ENCODE data around the gene NOS1AP. TPM values are rescaled to one million over a fixed set of nuclear protein-coding genes. Genes with fewer than 3 reads are reported as not detected.

NOS1AP gene
- total RNA-seq, 1 donor from 2014 or later, result 4.5 TPM

GRCh38 chr1:162357681-162358266 lies 288.3 kb downstream of the NOS1AP start:
- Mint-ChIP-seq H3K4me1 (ENCODE audit: low read depth) (peaks cover 7% of the 10 kb centered on the region), H3K27ac (ENCODE audit: unreplicated experiment) (no peak overlapping the region), H3K27me3 (ENCODE audit: low read depth) (no peaks in the 10 kb centered on the region), H3K4me3 (ENCODE audit: unreplicated experiment) (no peak overlapping the region), H3K9me3 (ENCODE audit: low read depth) (no peaks in the 10 kb centered on the region), H3K36me3 (ENCODE audit: low read depth) (peaks cover 17% of the 10 kb centered on the region)
- no peak for DNase-seq (ENCODE audit: low spot score)
- TF ChIP-seq, protein P1, sequence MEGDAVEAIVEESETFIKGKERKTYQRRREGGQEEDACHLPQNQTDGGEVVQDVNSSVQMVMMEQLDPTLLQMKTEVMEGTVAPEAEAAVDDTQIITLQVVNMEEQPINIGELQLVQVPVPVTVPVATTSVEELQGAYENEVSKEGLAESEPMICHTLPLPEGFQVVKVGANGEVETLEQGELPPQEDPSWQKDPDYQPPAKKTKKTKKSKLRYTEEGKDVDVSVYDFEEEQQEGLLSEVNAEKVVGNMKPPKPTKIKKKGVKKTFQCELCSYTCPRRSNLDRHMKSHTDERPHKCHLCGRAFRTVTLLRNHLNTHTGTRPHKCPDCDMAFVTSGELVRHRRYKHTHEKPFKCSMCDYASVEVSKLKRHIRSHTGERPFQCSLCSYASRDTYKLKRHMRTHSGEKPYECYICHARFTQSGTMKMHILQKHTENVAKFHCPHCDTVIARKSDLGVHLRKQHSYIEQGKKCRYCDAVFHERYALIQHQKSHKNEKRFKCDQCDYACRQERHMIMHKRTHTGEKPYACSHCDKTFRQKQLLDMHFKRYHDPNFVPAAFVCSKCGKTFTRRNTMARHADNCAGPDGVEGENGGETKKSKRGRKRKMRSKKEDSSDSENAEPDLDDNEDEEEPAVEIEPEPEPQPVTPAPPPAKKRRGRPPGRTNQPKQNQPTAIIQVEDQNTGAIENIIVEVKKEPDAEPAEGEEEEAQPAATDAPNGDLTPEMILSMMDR (IDR thresholded peaks at IDR 0.05), result peak; percentile 64

DNA sequence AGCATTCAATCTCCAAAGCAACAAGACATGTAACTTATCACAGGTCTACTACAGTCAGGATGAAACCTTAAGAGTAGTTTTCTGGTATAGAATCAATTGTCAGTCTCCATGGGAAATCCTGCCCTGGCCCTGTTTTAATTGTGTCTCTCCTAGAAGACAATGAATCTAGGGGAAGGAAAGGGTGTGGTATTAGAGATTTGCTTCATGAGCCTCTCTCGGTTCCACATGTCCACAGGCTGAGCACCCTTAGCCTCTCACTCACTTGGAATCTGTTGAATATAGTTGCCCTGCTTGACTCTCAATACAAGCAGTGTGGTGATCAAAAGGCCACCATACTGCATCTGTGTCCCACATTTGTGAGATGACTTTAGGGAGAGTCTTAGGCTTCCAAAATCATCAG lies 289.4 kb downstream of the NOS1AP start:
- peaks cover 7% of the 10 kb centered on the region for H3K4me1 Mint-ChIP-seq (ENCODE audit: low read depth)
- no peaks in the 10 kb centered on the region for H3K27me3 Mint-ChIP-seq (ENCODE audit: low read depth)
- H3K4me3 Mint-ChIP-seq (ENCODE audit: unreplicated experiment), result no peak overlapping the region
- peaks cover 17% of the 10 kb centered on the region for H3K36me3 Mint-ChIP-seq (ENCODE audit: low read depth)
- DNase-seq (ENCODE audit: low spot score), result no peak
- no peaks in the 10 kb centered on the region for H3K9me3 Mint-ChIP-seq (ENCODE audit: low read depth)
- TF ChIP-seq, protein P1 (IDR thresholded peaks at IDR 0.05), result no peak
- H3K27ac Mint-ChIP-seq (ENCODE audit: unreplicated experiment), result no peak overlapping the region

DNA sequence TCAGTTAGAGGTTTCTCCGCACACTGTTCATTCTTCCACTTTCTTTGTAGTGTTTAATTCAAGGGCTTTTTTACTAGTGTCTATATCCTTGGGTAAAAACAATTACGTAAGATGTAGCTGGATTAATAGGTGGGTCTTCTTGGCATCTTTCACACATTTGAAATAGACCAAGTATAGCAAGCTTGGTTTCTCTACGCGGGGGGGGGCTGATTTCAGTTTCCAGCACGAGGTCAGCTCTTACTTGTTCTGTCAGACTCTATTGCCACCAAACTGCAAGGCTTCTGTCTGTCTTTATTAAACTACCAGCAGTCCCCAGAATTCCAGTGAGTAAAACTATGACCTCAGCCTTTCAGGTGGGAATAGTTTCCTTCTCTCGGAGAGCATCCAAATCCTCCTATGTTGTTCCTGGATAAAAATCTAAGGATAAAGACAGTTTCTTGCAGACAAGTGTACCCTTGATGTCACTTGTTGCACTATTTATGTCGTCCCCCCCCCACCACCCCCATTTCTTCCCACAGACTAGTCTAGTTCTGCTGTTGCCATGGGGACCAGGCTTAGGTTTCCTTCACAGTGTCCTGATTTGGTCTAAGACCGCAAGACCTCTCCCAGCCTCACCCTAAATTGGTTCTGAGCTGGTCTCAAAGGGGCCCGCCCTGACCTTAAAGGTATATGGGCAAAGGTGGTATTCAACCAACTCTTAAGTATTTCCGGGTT lies 290.2 kb downstream of the NOS1AP start:
- Mint-ChIP-seq H3K27me3 (ENCODE audit: low read depth) (no peaks in the 10 kb centered on the region), H3K27ac (ENCODE audit: unreplicated experiment) (no peak overlapping the region), H3K4me3 (ENCODE audit: unreplicated experiment) (no peak overlapping the region), H3K4me1 (ENCODE audit: low read depth) (peaks cover 12% of the 10 kb centered on the region), H3K9me3 (ENCODE audit: low read depth) (no peaks in the 10 kb centered on the region), H3K36me3 (ENCODE audit: low read depth) (peaks cover 17% of the 10 kb centered on the region)
- DNase-seq (ENCODE audit: low spot score), result no peak
- TF ChIP-seq, protein P1 (IDR thresholded peaks at IDR 0.05), result no peak

DNA sequence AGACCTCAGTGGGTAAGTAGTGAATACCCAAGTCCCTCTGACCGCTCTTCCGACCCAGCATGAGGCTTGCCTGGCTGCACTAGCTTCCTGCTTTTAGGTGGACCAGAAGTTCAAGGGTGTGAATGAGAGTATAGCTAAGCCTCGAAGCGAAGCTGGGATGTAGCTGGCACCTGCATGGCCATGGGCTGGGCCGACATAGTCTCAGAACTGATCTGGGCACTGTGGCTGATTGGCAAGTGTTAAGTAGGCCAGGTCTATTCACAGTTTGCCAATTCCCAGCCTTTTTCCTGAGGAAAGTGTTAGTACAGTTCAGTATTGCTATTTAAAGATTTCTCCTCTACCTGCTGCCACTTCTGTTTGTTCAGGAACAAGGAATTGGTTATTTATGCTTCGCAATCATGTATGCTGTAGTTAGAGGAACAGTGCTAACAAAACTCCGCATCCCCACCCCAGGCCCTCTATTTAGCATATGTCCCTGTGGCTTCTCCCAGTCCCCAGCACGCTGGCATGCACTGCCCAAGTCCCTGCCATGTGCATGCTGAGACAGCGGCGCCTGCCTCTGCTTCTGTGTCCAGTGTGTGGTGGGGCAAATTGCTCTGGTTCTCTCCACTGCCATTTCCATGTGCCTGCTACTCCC lies 290.9 kb downstream of the NOS1AP start:
- no peak for DNase-seq (ENCODE audit: low spot score)
- H3K27ac Mint-ChIP-seq (ENCODE audit: unreplicated experiment), result no peak overlapping the region
- H3K4me1 Mint-ChIP-seq (ENCODE audit: low read depth), result peaks cover 12% of the 10 kb centered on the region
- no peaks in the 10 kb centered on the region for H3K9me3 Mint-ChIP-seq (ENCODE audit: low read depth)
- no peak overlapping the region for H3K4me3 Mint-ChIP-seq (ENCODE audit: unreplicated experiment)
- H3K27me3 Mint-ChIP-seq (ENCODE audit: low read depth), result no peaks in the 10 kb centered on the region
- peaks cover 14% of the 10 kb centered on the region for H3K36me3 Mint-ChIP-seq (ENCODE audit: low read depth)
- TF ChIP-seq, protein P1 (IDR thresholded peaks at IDR 0.05), result no peak

DNA sequence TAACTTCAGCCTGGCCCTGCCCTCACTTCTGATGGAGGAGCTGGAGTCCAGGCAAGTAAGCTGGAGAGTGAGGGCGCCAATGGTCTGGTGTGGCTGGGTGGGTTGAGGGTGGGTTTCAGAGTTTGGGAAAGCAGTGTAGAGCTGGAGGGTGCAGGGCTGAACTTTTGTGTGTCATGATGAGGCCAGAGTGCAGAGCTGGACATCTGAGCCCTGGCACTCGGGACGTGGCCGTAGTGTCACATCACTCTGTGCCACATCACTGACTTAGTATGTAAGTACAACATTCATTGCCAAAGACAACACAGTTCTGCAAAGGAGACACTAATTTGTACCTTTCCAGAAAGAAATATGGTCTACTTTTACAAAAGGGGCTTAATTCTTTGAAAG lies 291.4 kb downstream of the NOS1AP start:
- peak overlapping the region; percentile 5 for H3K27ac Mint-ChIP-seq (ENCODE audit: unreplicated experiment)
- TF ChIP-seq, protein P1 (IDR thresholded peaks at IDR 0.05), result no peak
- H3K4me1 Mint-ChIP-seq (ENCODE audit: low read depth), result peaks cover 12% of the 10 kb centered on the region
- no peak for DNase-seq (ENCODE audit: low spot score)
- no peaks in the 10 kb centered on the region for H3K9me3 Mint-ChIP-seq (ENCODE audit: low read depth)
- no peak overlapping the region for H3K4me3 Mint-ChIP-seq (ENCODE audit: unreplicated experiment)
- peaks cover 14% of the 10 kb centered on the region for H3K36me3 Mint-ChIP-seq (ENCODE audit: low read depth)
- no peaks in the 10 kb centered on the region for H3K27me3 Mint-ChIP-seq (ENCODE audit: low read depth)
